Nephron (organoid): ENCODE measurements around the gene EMB.
"Not testable (repeated sequence)": the region's sequence is repeated elsewhere in the genome, so short reads cannot be mapped to it uniquely, and the experiment has no call there.

Experiments used
- H3K27ac Mint-ChIP-seq, 3 experiments: 2 replicates each; pipeline ENCODE4 v1.8.0; 2020; ENCODE audit warnings: mixed read lengths in 3 of 3, mild to moderate bottlenecking in 2 of 3, moderate library complexity in 1 of 3
- H3K27me3 Mint-ChIP-seq: 2 replicates; pipeline ENCODE4 v1.8.0; 2021; ENCODE audit warnings: low read depth, mild to moderate bottlenecking, moderate library complexity, mixed read lengths
- H3K36me3 Mint-ChIP-seq: 2 replicates; pipeline ENCODE4 v1.8.0; 2020; ENCODE audit warnings: low read depth, mixed read lengths
- H3K4me1 Mint-ChIP-seq: 2 replicates; pipeline ENCODE4 v1.8.0; 2020; ENCODE audit warnings: mixed read lengths
- H3K4me3 Mint-ChIP-seq, 3 experiments: 2 replicates each; pipeline ENCODE4 v1.8.0; 2020; ENCODE audit warnings: mild to moderate bottlenecking in 3 of 3, mixed read lengths in 3 of 3, moderate library complexity in 2 of 3
- H3K9me3 Mint-ChIP-seq: 2 replicates; pipeline ENCODE4 v1.8.0; 2020; ENCODE audit warnings: mixed read lengths
- TF ChIP-seq, protein P1 (sequence below), 3 experiments: fragments of 200-600 bp; sonication (generic); IDR thresholded peaks; one replicate each; pipeline ENCODE4 v1.5.0; 2021; ENCODE audit warnings: antibody characterized with exemption in 3 of 3; ENCODE audit not compliant: unreplicated experiment in 3 of 3

EMB gene

DNA sequence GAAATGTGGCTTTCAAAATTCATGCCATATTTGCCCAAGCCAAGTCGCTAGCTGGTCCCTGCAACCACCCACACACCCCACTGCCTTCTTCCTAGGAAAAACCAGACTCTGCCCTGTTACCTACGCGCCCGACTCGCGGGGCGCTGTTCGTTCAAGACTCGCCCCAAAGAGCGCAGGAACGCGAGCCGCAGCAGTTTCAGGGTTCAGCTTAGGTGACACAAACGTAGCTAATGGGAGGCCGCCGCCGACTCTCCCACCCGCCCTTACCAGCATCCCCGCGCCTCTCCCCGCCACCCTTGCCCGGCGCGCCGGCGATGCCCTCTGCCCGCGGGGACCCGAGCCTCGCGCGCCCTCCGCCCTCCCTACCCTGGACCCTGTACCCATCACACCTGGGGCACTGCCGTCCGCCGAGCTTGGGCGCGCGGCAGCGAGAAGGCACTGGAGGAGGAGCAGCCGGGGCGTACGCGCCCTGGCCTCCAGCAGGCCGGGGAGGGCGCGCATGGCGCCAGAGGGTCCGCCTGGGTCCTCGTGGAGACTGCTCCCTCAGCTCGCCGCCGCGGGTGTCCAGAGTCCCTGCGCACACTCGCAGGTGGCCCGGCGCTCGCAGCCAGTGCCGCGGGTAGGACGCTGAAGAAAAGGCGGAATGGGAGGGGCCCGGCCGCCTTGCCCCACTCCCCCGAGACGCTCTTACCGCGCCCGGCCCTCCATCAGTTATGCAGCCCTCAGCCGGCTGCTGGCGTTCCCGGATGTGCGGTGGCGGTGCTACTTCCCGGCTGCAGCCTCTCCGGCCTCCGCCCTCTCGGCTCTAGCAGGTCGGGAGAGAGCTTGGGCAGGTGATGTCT is at the start of gene EMB:
EMB (minus strand) TSS at position 638 of the 842 bp plus-strand sequence; CDS start at position 501, 137 bp downstream.
- peak within 1 kb of the TSS; percentile 81 to 87 (median 82) for H3K4me3 Mint-ChIP-seq
- no peaks in the 10 kb centered on the region for H3K36me3 Mint-ChIP-seq
- peaks cover 7% of the 10 kb centered on the region for H3K4me1 Mint-ChIP-seq
- TF ChIP-seq, protein P1, sequence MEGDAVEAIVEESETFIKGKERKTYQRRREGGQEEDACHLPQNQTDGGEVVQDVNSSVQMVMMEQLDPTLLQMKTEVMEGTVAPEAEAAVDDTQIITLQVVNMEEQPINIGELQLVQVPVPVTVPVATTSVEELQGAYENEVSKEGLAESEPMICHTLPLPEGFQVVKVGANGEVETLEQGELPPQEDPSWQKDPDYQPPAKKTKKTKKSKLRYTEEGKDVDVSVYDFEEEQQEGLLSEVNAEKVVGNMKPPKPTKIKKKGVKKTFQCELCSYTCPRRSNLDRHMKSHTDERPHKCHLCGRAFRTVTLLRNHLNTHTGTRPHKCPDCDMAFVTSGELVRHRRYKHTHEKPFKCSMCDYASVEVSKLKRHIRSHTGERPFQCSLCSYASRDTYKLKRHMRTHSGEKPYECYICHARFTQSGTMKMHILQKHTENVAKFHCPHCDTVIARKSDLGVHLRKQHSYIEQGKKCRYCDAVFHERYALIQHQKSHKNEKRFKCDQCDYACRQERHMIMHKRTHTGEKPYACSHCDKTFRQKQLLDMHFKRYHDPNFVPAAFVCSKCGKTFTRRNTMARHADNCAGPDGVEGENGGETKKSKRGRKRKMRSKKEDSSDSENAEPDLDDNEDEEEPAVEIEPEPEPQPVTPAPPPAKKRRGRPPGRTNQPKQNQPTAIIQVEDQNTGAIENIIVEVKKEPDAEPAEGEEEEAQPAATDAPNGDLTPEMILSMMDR (IDR thresholded peaks at IDR 0.05; ENCODE audit: unreplicated experiment in 3 of 3), result no peak
- H3K27ac Mint-ChIP-seq, result no peak within 1 kb of the TSS
- H3K9me3 Mint-ChIP-seq, result no peaks in the 10 kb centered on the region
- peaks cover 59% of the 10 kb centered on the region for H3K27me3 Mint-ChIP-seq

GRCh38 chr5:50489491-50489890 is 48.4 kb upstream of the EMB start:
- not testable (repeated sequence) for H3K36me3 Mint-ChIP-seq, H3K9me3 Mint-ChIP-seq, H3K4me3 Mint-ChIP-seq, H3K27ac Mint-ChIP-seq, H3K27me3 Mint-ChIP-seq, H3K4me1 Mint-ChIP-seq

- not testable (repeated sequence) for H3K27ac Mint-ChIP-seq, H3K9me3 Mint-ChIP-seq, H3K4me3 Mint-ChIP-seq, H3K36me3 Mint-ChIP-seq, H3K4me1 Mint-ChIP-seq, H3K27me3 Mint-ChIP-seq
These were observed 37.7 kb upstream of the EMB start for GRCh38 chr5:50478790-50479189.

GRCh38 chr5:50476549-50476948 is 35.5 kb upstream of the EMB start:
- H3K4me3 Mint-ChIP-seq, result no peak overlapping the region
- H3K27ac Mint-ChIP-seq, result no peak overlapping the region
- peaks cover 14% of the 10 kb centered on the region for H3K9me3 Mint-ChIP-seq
- no peaks in the 10 kb centered on the region for H3K4me1 Mint-ChIP-seq
- no peaks in the 10 kb centered on the region for H3K36me3 Mint-ChIP-seq
- no peaks in the 10 kb centered on the region for H3K27me3 Mint-ChIP-seq
- TF ChIP-seq, protein P1 (IDR thresholded peaks at IDR 0.05; ENCODE audit: unreplicated experiment in 3 of 3), result no peak

DNA sequence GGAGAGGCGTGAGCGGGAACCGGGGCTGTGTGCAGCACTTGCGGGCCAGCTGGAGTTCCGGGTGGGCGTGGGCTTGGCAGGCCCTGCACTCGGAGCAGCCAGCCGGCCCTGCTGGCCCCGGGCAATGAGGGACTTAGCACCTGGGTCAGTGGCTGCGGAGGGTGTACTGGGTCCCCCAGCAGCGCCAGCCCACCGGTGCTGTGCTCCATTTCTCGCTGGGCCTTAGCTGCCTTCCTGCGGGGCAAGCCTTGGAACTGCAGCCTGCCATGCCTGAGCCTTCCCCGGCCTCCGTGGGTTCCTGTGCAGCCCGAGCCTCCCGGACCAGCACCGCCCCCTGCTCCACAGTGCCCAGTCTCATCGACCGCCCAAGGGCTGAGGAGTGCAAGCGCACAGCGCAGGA is 23.9 kb upstream of the EMB start:
- not testable (repeated sequence) for H3K4me3 Mint-ChIP-seq

GRCh38 chr5:50463726-50464125 is 22.6 kb upstream of the EMB start:
- no peaks in the 10 kb centered on the region for H3K36me3 Mint-ChIP-seq
- H3K27me3 Mint-ChIP-seq, result no peaks in the 10 kb centered on the region
- TF ChIP-seq, protein P1 (IDR thresholded peaks at IDR 0.05; ENCODE audit: unreplicated experiment in 3 of 3), result no peak
- no peaks in the 10 kb centered on the region for H3K4me1 Mint-ChIP-seq
- no peak overlapping the region for H3K4me3 Mint-ChIP-seq
- H3K9me3 Mint-ChIP-seq, result peaks cover 17% of the 10 kb centered on the region
- no peak overlapping the region for H3K27ac Mint-ChIP-seq

More for the DNA sequence above, 23.9 kb upstream of the EMB start:
- H3K4me1 Mint-ChIP-seq, H3K27me3 Mint-ChIP-seq, H3K36me3 Mint-ChIP-seq, H3K27ac Mint-ChIP-seq: not testable (repeated sequence)
- H3K9me3 Mint-ChIP-seq, result peaks cover 26% of the 10 kb centered on the region

GRCh38 chr5:50463047-50463446 is 22.0 kb upstream of the EMB start:
- no peaks in the 10 kb centered on the region for H3K4me1 Mint-ChIP-seq
- no peak overlapping the region for H3K4me3 Mint-ChIP-seq
- H3K27me3 Mint-ChIP-seq, result no peaks in the 10 kb centered on the region
- peaks cover 12% of the 10 kb centered on the region for H3K9me3 Mint-ChIP-seq
- TF ChIP-seq, protein P1 (IDR thresholded peaks at IDR 0.05; ENCODE audit: unreplicated experiment in 3 of 3), result no peak
- no peaks in the 10 kb centered on the region for H3K36me3 Mint-ChIP-seq
- H3K27ac Mint-ChIP-seq, result no peak overlapping the region

DNA sequence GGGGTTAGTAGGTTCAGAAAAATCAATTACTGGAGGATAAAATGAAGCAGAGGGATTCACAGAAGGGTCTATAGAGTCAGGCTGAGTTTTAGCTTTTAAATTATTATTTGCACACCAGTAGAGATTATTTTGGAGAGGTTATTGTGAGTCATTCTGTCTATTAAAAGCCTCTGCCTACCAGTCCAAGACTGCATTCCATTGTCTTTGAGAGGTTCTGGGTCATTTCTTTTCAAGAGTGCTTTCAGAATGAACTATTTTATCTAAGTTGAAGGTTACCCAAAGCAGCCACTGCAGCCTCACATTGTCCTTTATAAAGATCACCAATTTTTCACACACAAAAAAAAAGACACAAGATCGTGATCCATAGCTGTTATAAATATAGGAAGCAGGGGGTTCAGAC is 21.5 kb upstream of the EMB start:
- H3K27ac Mint-ChIP-seq, H3K4me3 Mint-ChIP-seq, H3K4me1 Mint-ChIP-seq, H3K36me3 Mint-ChIP-seq, H3K27me3 Mint-ChIP-seq: not testable (repeated sequence)
- H3K9me3 Mint-ChIP-seq, result peaks cover 10% of the 10 kb centered on the region

DNA sequence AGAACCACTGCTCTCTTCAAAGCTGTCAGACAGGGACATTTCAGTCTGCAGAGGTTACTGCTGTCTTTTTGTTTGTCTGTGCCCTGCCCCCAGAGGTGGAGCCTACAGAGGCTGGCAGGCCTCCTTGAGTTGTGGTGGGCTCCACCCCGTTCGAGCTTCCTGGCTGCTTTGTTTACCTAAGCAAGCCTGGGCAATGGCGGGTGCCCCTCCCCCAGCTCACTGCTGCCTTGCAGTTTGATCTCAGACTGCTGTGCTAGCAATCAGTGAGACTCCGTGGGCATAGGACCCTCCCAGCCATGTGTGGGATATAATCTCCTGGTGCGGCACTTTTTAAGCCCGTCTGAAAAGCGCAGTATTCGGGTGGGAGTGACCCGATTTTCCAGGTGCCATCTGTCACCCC is 17.3 kb upstream of the EMB start:
- H3K27ac Mint-ChIP-seq, H3K27me3 Mint-ChIP-seq, H3K36me3 Mint-ChIP-seq, H3K4me3 Mint-ChIP-seq, H3K4me1 Mint-ChIP-seq: not testable (repeated sequence)
- peaks cover 20% of the 10 kb centered on the region for H3K9me3 Mint-ChIP-seq

- not testable (repeated sequence) for H3K4me3 Mint-ChIP-seq, H3K9me3 Mint-ChIP-seq, H3K27ac Mint-ChIP-seq, H3K36me3 Mint-ChIP-seq, H3K4me1 Mint-ChIP-seq
- peaks cover 16% of the 10 kb centered on the region for H3K27me3 Mint-ChIP-seq
These were observed 8.2 kb upstream of the EMB start for GRCh38 chr5:50449241-50449640.
